SH-SY5Y (cell line): ENCODE results near the gene NMB.

Experiments
- GATA2 ChIP-seq: IDR thresholded peaks from 2 replicates; pipeline ENCODE4 v1.6.1; 2011; ENCODE audit warnings: mild to moderate bottlenecking, low read depth, low read length
- GATA3 ChIP-seq: IDR thresholded peaks from 2 replicates; pipeline ENCODE4 v1.6.1; 2011; ENCODE audit warnings: low read depth, mild to moderate bottlenecking, low read length, moderate library complexity

DNA sequence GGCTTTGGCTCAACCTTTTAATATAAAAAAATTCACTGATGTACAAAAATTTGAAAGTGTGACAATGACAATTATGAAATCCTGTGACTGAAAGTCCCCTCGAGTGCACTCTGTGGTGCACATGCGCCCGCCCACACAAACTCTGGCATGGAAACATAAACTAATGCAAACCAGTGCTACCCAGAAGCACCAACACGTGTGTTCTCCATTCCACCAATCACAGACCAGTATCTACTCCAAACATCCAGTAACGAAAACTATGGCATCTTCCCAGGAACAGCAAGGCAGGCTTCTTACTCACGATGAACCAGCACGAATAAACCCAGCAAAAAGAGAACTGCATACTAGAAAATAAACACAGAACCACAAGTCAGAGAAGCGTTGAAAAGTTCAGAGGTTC lies 11.7 kb upstream of the NMB start:
- TF ChIP-seq GATA2: no peak
- no peak for TF ChIP-seq GATA3
